H9 (cell line): ENCODE measurements around the gene HOXC13. TPM values are rescaled to one million over a fixed set of nuclear protein-coding genes. Genes with fewer than 3 reads are reported as not detected.

Experiments used
- DNase-seq: peaks from one replicate; pipeline ENCODE4 v3.0.0-alpha.2; 2017
- H2AFZ ChIP-seq: one replicate; pipeline ENCODE4 v1.6.1; 2013; ENCODE audit warnings: mild to moderate bottlenecking, low read length, control low read depth, moderate library complexity
- H2AK5ac ChIP-seq: 2 replicates; pipeline ENCODE4 v1.6.1; 2013; ENCODE audit warnings: low read length, control low read depth, mixed read lengths; ENCODE audit not compliant: insufficient read length
- H2BK120ac ChIP-seq: one replicate; pipeline ENCODE4 v1.6.1; 2013; ENCODE audit warnings: low read depth, mild to moderate bottlenecking, low read length, control low read depth, inconsistent platforms; ENCODE audit not compliant: poor library complexity, severe bottlenecking
- H2BK12ac ChIP-seq: 2 replicates; pipeline ENCODE4 v1.6.1; 2013; ENCODE audit warnings: low read length, control low read depth, mixed read lengths, low read depth; ENCODE audit not compliant: insufficient read length
- H2BK15ac ChIP-seq: 2 replicates; pipeline ENCODE4 v1.6.1; 2013; ENCODE audit warnings: low read depth, low read length, control low read depth
- H2BK20ac ChIP-seq: one replicate; pipeline ENCODE4 v1.6.1; 2013; ENCODE audit warnings: low read depth, mild to moderate bottlenecking, low read length, control low read depth, inconsistent platforms; ENCODE audit not compliant: poor library complexity, severe bottlenecking
- H2BK5ac ChIP-seq: 2 replicates; pipeline ENCODE4 v1.6.1; 2013; ENCODE audit warnings: low read length, control low read depth, mixed read lengths; ENCODE audit not compliant: insufficient read length
- H3K14ac ChIP-seq: 2 replicates; pipeline ENCODE4 v1.6.1; 2013; ENCODE audit warnings: low read length, control low read depth; ENCODE audit not compliant: insufficient read depth
- H3K18ac ChIP-seq: 2 replicates; pipeline ENCODE4 v1.6.1; 2013; ENCODE audit warnings: low read depth, mild to moderate bottlenecking, mixed read lengths, low read length, control low read depth; ENCODE audit not compliant: insufficient read length
- H3K23ac ChIP-seq: 2 replicates; pipeline ENCODE4 v1.6.1; 2013; ENCODE audit warnings: low read length, control low read depth, mixed read lengths, low read depth; ENCODE audit not compliant: insufficient read length
- H3K23me2 ChIP-seq: 2 replicates; pipeline ENCODE4 v1.6.1; 2013; ENCODE audit warnings: low read depth, mild to moderate bottlenecking, mixed read lengths, low read length, control low read depth; ENCODE audit not compliant: insufficient read length, poor library complexity, severe bottlenecking
- H3K27ac ChIP-seq: 2 replicates; pipeline ENCODE4 v1.5.1; 2013; ENCODE audit warnings: low read length, control low read depth, mixed read lengths, low read depth; ENCODE audit not compliant: insufficient read length
- H3K27me3 ChIP-seq: 2 replicates; pipeline ENCODE4 v1.6.1; 2013; ENCODE audit warnings: low read length, control low read depth, inconsistent platforms; ENCODE audit not compliant: insufficient read depth
- H3K4ac ChIP-seq: 2 replicates; pipeline ENCODE4 v1.6.1; 2013; ENCODE audit warnings: low read depth, mild to moderate bottlenecking, control low read depth, inconsistent platforms, low read length, moderate library complexity
- H3K4me1 ChIP-seq: 2 replicates; pipeline ENCODE4 v1.6.1; 2013; ENCODE audit warnings: low read length, control low read depth, inconsistent platforms; ENCODE audit not compliant: insufficient read depth
- H3K4me2 ChIP-seq: 2 replicates; pipeline ENCODE4 v1.6.1; 2013; ENCODE audit warnings: low read length, control low read depth, mixed read lengths; ENCODE audit not compliant: insufficient read length, insufficient read depth
- H3K56ac ChIP-seq: 2 replicates; pipeline ENCODE4 v1.6.1; 2013; ENCODE audit warnings: low read depth, mild to moderate bottlenecking, mixed read lengths, low read length, control low read depth; ENCODE audit not compliant: insufficient read length
- H3K79me1 ChIP-seq: 2 replicates; pipeline ENCODE4 v1.6.1; 2013; ENCODE audit warnings: low read depth, mild to moderate bottlenecking, moderate library complexity, low read length, control low read depth, inconsistent platforms; ENCODE audit not compliant: insufficient read depth, poor library complexity, severe bottlenecking
- H3K79me2 ChIP-seq: 2 replicates; pipeline ENCODE4 v1.6.1; 2013; ENCODE audit warnings: low read length, control low read depth, inconsistent platforms; ENCODE audit not compliant: insufficient read depth
- H3K9ac ChIP-seq: 2 replicates; pipeline ENCODE4 v1.6.1; 2013; ENCODE audit warnings: low read length, control low read depth, mixed read lengths; ENCODE audit not compliant: insufficient read length; ENCODE audit errors: extremely low read depth
- H3K9me3 ChIP-seq: one replicate; pipeline ENCODE4 v1.6.1; 2013; ENCODE audit warnings: low read depth, low read length, inconsistent platforms; ENCODE audit not compliant: control insufficient read depth
- H3T11ph ChIP-seq: one replicate; pipeline ENCODE4 v1.6.1; 2013; ENCODE audit warnings: mild to moderate bottlenecking, low read length, control low read depth, inconsistent platforms
- H4K20me1 ChIP-seq: one replicate; pipeline ENCODE4 v1.6.1; 2013; ENCODE audit not compliant: control insufficient read depth, insufficient read length, insufficient read depth
- H4K5ac ChIP-seq: 2 replicates; pipeline ENCODE4 v1.6.1; 2013; ENCODE audit warnings: low read depth, mild to moderate bottlenecking, mixed read lengths, low read length, control low read depth; ENCODE audit not compliant: insufficient read length
- H4K8ac ChIP-seq: replicated peaks from 2 replicates; pipeline ENCODE4 v1.6.1; 2013; ENCODE audit warnings: low read length, control low read depth, mixed read lengths, low read depth; ENCODE audit not compliant: insufficient read length
- H4K91ac ChIP-seq: 2 replicates; pipeline ENCODE4 v1.6.1; 2013; ENCODE audit warnings: low read depth, mild to moderate bottlenecking, moderate library complexity, mixed read lengths, low read length, control low read depth; ENCODE audit not compliant: insufficient read length
- H3K27ac Mint-ChIP-seq, 3 experiments: 2 replicates in 2 of 3; 3 replicates in 1 of 3; pipeline ENCODE4 v1.8.0; 2020 to 2021; ENCODE audit warnings: mixed read lengths in 3 of 3, mild to moderate bottlenecking in 1 of 3, moderate library complexity in 1 of 3
- H3K27me3 Mint-ChIP-seq: 2 replicates; pipeline ENCODE4 v1.8.0; 2021; ENCODE audit warnings: low read depth, mild to moderate bottlenecking, moderate library complexity, mixed read lengths
- H3K36me3 Mint-ChIP-seq, 3 experiments: 2 replicates in 2 of 3; 3 replicates in 1 of 3; pipeline ENCODE4 v1.8.0; 2020 to 2021; ENCODE audit warnings: low read depth in 3 of 3, mixed read lengths in 3 of 3; ENCODE audit not compliant: insufficient read depth in 1 of 3
- H3K4me1 Mint-ChIP-seq, 2 experiments: 2 replicates each; pipeline ENCODE4 v1.8.0; 2020; ENCODE audit warnings: mixed read lengths in 2 of 2
- H3K4me3 Mint-ChIP-seq, 2 experiments: 2 replicates in 1 of 2; 3 replicates in 1 of 2; pipeline ENCODE4 v1.8.0; 2020 to 2021; ENCODE audit warnings: mild to moderate bottlenecking in 2 of 2, mixed read lengths in 2 of 2, moderate library complexity in 1 of 2
- H3K9me3 Mint-ChIP-seq, 2 experiments: 2 replicates in 1 of 2; 3 replicates in 1 of 2; pipeline ENCODE4 v1.8.0; 2020; ENCODE audit warnings: mild to moderate bottlenecking in 2 of 2, mixed read lengths in 2 of 2, moderate library complexity in 1 of 2
- WGBS: extraction: QIAGEN DNeasy Blood & Tissue Kit; methylation state at CpG from one replicate; pipeline ENCODE4 v1.1.7; 2013; ENCODE audit warnings: missing lambda C conversion rate, low lambda C conversion rate, mixed read lengths; ENCODE audit not compliant: insufficient read length; ENCODE audit errors: extremely low coverage; 5-methylcytosine and 5-hydroxymethylcytosine counted together
- total RNA-seq: library from RNA; stranded (reverse); gene quantifications from 2 replicates; pipeline ENCODE4 v1.2.1, GENCODE V29; 2021
- TF ChIP-seq, protein P1 (sequence below): fragments of 200-600 bp; sonication (generic); conservative IDR thresholded peaks from 3 replicates; pipeline ENCODE4 v1.8.0; 2021; ENCODE audit warnings: antibody characterized with exemption, mild to moderate bottlenecking

The HOXC13 gene
- total RNA-seq, 1 experiment from 2014 or later: not detected

DNA sequence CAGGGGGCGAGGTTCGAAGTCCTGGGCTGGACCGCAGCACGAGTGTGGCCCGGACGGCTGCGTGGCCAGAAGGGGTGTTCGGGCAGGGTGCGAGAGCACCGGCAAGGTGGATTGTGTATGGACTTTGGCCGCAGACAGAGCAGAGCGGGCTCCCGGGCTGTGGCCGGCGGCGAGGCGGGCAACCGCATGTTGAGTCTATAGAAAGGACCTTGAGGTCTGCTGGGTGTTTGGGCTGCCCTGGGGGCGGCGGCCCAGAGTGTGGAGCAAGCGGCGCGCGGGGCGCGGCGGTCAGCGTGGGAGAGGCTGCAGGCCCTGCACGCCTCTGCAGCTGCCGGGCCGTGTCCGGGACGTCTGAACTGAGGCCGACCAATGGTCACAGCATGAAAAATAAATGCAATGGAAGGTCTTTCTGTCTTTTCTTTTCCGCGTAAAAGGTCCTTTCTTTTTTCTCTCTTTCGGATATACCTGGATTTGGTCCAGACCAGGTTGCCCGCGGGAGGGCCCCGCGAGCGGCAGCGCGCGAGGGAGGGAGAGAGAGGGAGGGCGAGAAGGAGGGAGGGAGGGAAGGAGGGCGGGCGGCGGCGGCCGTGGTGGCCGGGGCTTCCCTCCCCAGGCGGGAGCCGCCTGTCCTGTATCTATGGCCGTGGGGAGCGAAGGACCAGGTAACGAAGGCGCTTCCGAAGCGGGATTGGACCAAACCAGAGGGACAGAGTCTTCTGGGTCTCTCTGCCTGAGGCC is 55.8 kb downstream of the HOXC13 start:
- DNase-seq: no peak

More for the DNA sequence above, 55.8 kb downstream of the HOXC13 start:
- H3K23ac ChIP-seq: no peak overlapping the region
- H2BK12ac ChIP-seq: no peak overlapping the region
- no peak overlapping the region for H3K56ac ChIP-seq
- no peak overlapping the region for H3K27ac Mint-ChIP-seq
- no peak overlapping the region for H2BK5ac ChIP-seq
- H4K20me1 ChIP-seq: no peaks in the 10 kb centered on the region
- H3K4me2 ChIP-seq: peak overlapping the region; percentile 41
- no peak overlapping the region for H4K5ac ChIP-seq
- H3K4ac ChIP-seq: no peak overlapping the region
- H3K27me3 Mint-ChIP-seq: peaks cover 100% of the 10 kb centered on the region
- no peak overlapping the region for H3K9ac ChIP-seq
- no peaks in the 10 kb centered on the region for H3K4me1 ChIP-seq
- H2AFZ ChIP-seq: no peak overlapping the region
- no peak overlapping the region for H3T11ph ChIP-seq
- H3K79me2 ChIP-seq: no peaks in the 10 kb centered on the region
- H3K4me1 Mint-ChIP-seq: peaks cover 7 to 31% of the 10 kb centered on the region in 2 experiments
- no CpG with 5 or more reads among the region's 60 CpGs for whole genome bisulfite sequencing
- no peaks in the 10 kb centered on the region for H3K23me2 ChIP-seq
- H3K4me3 Mint-ChIP-seq: peak overlapping the region in 1 of 2 experiments; percentile 73; a peak in 1 of 5 replicates
- no peak overlapping the region for H2BK20ac ChIP-seq
- H3K79me1 ChIP-seq: no peaks in the 10 kb centered on the region
- no peak overlapping the region for H4K91ac ChIP-seq
- peaks cover 99% of the 10 kb centered on the region for H3K27me3 ChIP-seq
- TF ChIP-seq, protein P1, sequence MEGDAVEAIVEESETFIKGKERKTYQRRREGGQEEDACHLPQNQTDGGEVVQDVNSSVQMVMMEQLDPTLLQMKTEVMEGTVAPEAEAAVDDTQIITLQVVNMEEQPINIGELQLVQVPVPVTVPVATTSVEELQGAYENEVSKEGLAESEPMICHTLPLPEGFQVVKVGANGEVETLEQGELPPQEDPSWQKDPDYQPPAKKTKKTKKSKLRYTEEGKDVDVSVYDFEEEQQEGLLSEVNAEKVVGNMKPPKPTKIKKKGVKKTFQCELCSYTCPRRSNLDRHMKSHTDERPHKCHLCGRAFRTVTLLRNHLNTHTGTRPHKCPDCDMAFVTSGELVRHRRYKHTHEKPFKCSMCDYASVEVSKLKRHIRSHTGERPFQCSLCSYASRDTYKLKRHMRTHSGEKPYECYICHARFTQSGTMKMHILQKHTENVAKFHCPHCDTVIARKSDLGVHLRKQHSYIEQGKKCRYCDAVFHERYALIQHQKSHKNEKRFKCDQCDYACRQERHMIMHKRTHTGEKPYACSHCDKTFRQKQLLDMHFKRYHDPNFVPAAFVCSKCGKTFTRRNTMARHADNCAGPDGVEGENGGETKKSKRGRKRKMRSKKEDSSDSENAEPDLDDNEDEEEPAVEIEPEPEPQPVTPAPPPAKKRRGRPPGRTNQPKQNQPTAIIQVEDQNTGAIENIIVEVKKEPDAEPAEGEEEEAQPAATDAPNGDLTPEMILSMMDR: no peak
- peaks cover 0 to 3% of the 10 kb centered on the region in 2 experiments; a peak in 2 of 5 replicates for H3K9me3 Mint-ChIP-seq
- H3K18ac ChIP-seq: no peak overlapping the region
- H4K8ac ChIP-seq: no peak overlapping the region
- H3K14ac ChIP-seq: no peak overlapping the region
- H2BK120ac ChIP-seq: no peak overlapping the region
- 0 out of 2 replicates have a peak overlapping the region, but pooled peaks have one; percentile 83 for H2BK15ac ChIP-seq
- no peak overlapping the region for H2AK5ac ChIP-seq
- no peak overlapping the region for H3K27ac ChIP-seq
- H3K9me3 ChIP-seq: no peaks in the 10 kb centered on the region
- no peaks in the 10 kb centered on the region for H3K36me3 Mint-ChIP-seq
